ENCODE measurements around the gene KIAA0930. TPM values are rescaled to one million over a fixed set of nuclear protein-coding genes. Genes with fewer than 3 reads are reported as not detected.
"Not testable (repeated sequence)": the region's sequence is repeated elsewhere in the genome, so short reads cannot be mapped to it uniquely, and the experiment has no call there.

KIAA0930 gene
- total RNA-seq, 1 donor from 2014 or later, result 60.2 TPM

- Mint-ChIP-seq H3K4me1 (peaks cover 19% of the 10 kb centered on the region), H3K27me3 (ENCODE audit: low read depth) (no peaks in the 10 kb centered on the region), H3K4me3 (no peak overlapping the region), H3K36me3 (ENCODE audit: low read depth) (no peaks in the 10 kb centered on the region), H3K9me3 (no peaks in the 10 kb centered on the region), H3K27ac (ENCODE audit: unreplicated experiment) (no peak overlapping the region)
- DNase-seq (ENCODE audit: low read depth, low spot score), result no peak
- TF ChIP-seq CTCF (conservative IDR thresholded peaks at IDR 0.05), result peak; percentile 15
Observed at GRCh38 chr22:45192701-45193187, 48.0 kb downstream of the KIAA0930 start.

GRCh38 chr22:45191746-45192145 is 48.9 kb downstream of the KIAA0930 start:
- H3K27me3 Mint-ChIP-seq (ENCODE audit: low read depth); H3K4me3 Mint-ChIP-seq; H3K36me3 Mint-ChIP-seq (ENCODE audit: low read depth); DNase-seq (ENCODE audit: low read depth, low spot score); H3K9me3 Mint-ChIP-seq; H3K27ac Mint-ChIP-seq (ENCODE audit: unreplicated experiment): not testable (repeated sequence)
- H3K4me1 Mint-ChIP-seq, result peaks cover 19% of the 10 kb centered on the region

GRCh38 chr22:45190202-45190872 is 50.4 kb downstream of the KIAA0930 start:
- peaks cover 19% of the 10 kb centered on the region for H3K4me1 Mint-ChIP-seq
- H3K27ac Mint-ChIP-seq (ENCODE audit: unreplicated experiment), result no peak overlapping the region
- DNase-seq (ENCODE audit: low read depth, low spot score), result no peak
- H3K4me3 Mint-ChIP-seq, result no peak overlapping the region
- TF ChIP-seq CTCF (conservative IDR thresholded peaks at IDR 0.05), result no peak
- H3K9me3 Mint-ChIP-seq, result no peaks in the 10 kb centered on the region
- peaks cover 3% of the 10 kb centered on the region for H3K36me3 Mint-ChIP-seq (ENCODE audit: low read depth)
- no peaks in the 10 kb centered on the region for H3K27me3 Mint-ChIP-seq (ENCODE audit: low read depth)

- no peak overlapping the region for H3K4me3 Mint-ChIP-seq
- DNase-seq (ENCODE audit: low read depth, low spot score), result no peak
- peaks cover 19% of the 10 kb centered on the region for H3K4me1 Mint-ChIP-seq
- peaks cover 3% of the 10 kb centered on the region for H3K36me3 Mint-ChIP-seq (ENCODE audit: low read depth)
- H3K27ac Mint-ChIP-seq (ENCODE audit: unreplicated experiment), result no peak overlapping the region
- TF ChIP-seq CTCF (conservative IDR thresholded peaks at IDR 0.05), result no peak
- no peaks in the 10 kb centered on the region for H3K9me3 Mint-ChIP-seq
- H3K27me3 Mint-ChIP-seq (ENCODE audit: low read depth), result no peaks in the 10 kb centered on the region
Observed at GRCh38 chr22:45188779-45189178, 51.9 kb downstream of the KIAA0930 start.

GRCh38 chr22:45187891-45188290 is 52.8 kb downstream of the KIAA0930 start:
- Mint-ChIP-seq H3K4me3 (no peak overlapping the region), H3K9me3 (no peaks in the 10 kb centered on the region), H3K27me3 (ENCODE audit: low read depth) (no peaks in the 10 kb centered on the region), H3K36me3 (ENCODE audit: low read depth) (peaks cover 6% of the 10 kb centered on the region), H3K4me1 (peaks cover 11% of the 10 kb centered on the region), H3K27ac (ENCODE audit: unreplicated experiment) (no peak overlapping the region)
- no peak for DNase-seq (ENCODE audit: low read depth, low spot score)
- no peak for TF ChIP-seq CTCF (conservative IDR thresholded peaks at IDR 0.05)

- peaks cover 10% of the 10 kb centered on the region for H3K36me3 Mint-ChIP-seq (ENCODE audit: low read depth)
- DNase-seq (ENCODE audit: low read depth, low spot score), result no peak
- no peaks in the 10 kb centered on the region for H3K4me1 Mint-ChIP-seq
- no peak for TF ChIP-seq CTCF (conservative IDR thresholded peaks at IDR 0.05)
- no peaks in the 10 kb centered on the region for H3K9me3 Mint-ChIP-seq
- no peaks in the 10 kb centered on the region for H3K27me3 Mint-ChIP-seq (ENCODE audit: low read depth)
- no peak overlapping the region for H3K27ac Mint-ChIP-seq (ENCODE audit: unreplicated experiment)
- no peak overlapping the region for H3K4me3 Mint-ChIP-seq
Observed at GRCh38 chr22:45185718-45186514, 54.8 kb downstream of the KIAA0930 start.

Data from neural crest cell (in vitro differentiated cells).